GM23338 (cell line): ENCODE results near the gene MRAS. TPM values are rescaled to one million over a fixed set of nuclear protein-coding genes. Genes with fewer than 3 reads are reported as not detected.

Experiments used
- ATAC-seq: fragments of 200-7000 bp; cut with Tn5 transposase; 3 replicates; pipeline ENCODE4 v1.9.1; 2020
- DNase-seq: peaks from one replicate; pipeline ENCODE4 v3.0.0-alpha.2; 2015; ENCODE audit warnings: low spot score
- H2AFZ ChIP-seq: fragments of 200-600 bp; sonication (generic); 2 replicates; pipeline ENCODE4 v1.8.0; 2016; ENCODE audit warnings: antibody characterized with exemption, mild to moderate bottlenecking, moderate library complexity
- H3F3A ChIP-seq: fragments of 200-600 bp; sonication (generic); replicated peaks from 2 replicates; pipeline ENCODE4 v1.8.0; 2017; ENCODE audit warnings: antibody characterized with exemption, mixed run types, low read depth
- H3K27ac ChIP-seq: fragments of 200-600 bp; sonication (generic); 2 replicates; pipeline ENCODE4 v1.6.1; 2016; ENCODE audit warnings: low read depth
- H3K27me3 ChIP-seq: fragments of 200-600 bp; sonication (generic); 2 replicates; pipeline ENCODE4 v1.8.0; 2016; ENCODE audit warnings: mild to moderate bottlenecking, mixed run types, moderate library complexity; ENCODE audit not compliant: insufficient read depth
- H3K36me3 ChIP-seq: fragments of 200-600 bp; sonication (generic); 2 replicates; pipeline ENCODE4 v1.8.0; 2016; ENCODE audit warnings: mild to moderate bottlenecking; ENCODE audit not compliant: insufficient read depth
- H3K4me1 ChIP-seq: fragments of 200-600 bp; sonication (generic); 2 replicates; pipeline ENCODE4 v1.8.0; 2016; ENCODE audit warnings: mild to moderate bottlenecking, moderate library complexity; ENCODE audit not compliant: insufficient read depth
- H3K4me2 ChIP-seq: fragments of 200-600 bp; sonication (generic); 2 replicates; pipeline ENCODE4 v1.7.1; 2017; ENCODE audit warnings: mixed run types
- H3K4me3 ChIP-seq: fragments of 200-600 bp; sonication (generic); 2 replicates; pipeline ENCODE4 v1.6.1; 2016; ENCODE audit warnings: mixed run types
- H3K79me2 ChIP-seq: fragments of 200-600 bp; sonication (generic); replicated peaks from 2 replicates; pipeline ENCODE4 v1.8.0; 2017; ENCODE audit warnings: mild to moderate bottlenecking; ENCODE audit not compliant: insufficient read depth
- H3K9me2 ChIP-seq: fragments of 200-600 bp; sonication (generic); 2 replicates; pipeline ENCODE4 v1.8.0; 2017; ENCODE audit not compliant: insufficient read depth
- H4K20me1 ChIP-seq: fragments of 200-600 bp; sonication (generic); replicated peaks from 2 replicates; pipeline ENCODE4 v1.8.0; 2017; ENCODE audit warnings: mild to moderate bottlenecking; ENCODE audit not compliant: insufficient read depth
- H3K27ac Mint-ChIP-seq: 2 replicates; pipeline ENCODE4 v1.8.0; 2020; ENCODE audit warnings: inconsistent platforms, mild to moderate bottlenecking, moderate library complexity, mixed read lengths
- H3K27me3 Mint-ChIP-seq: 3 replicates; pipeline ENCODE4 v1.8.0; 2022; ENCODE audit warnings: low read depth, mild to moderate bottlenecking, moderate library complexity, mixed read lengths, inconsistent platforms; ENCODE audit not compliant: insufficient read depth, poor library complexity
- H3K36me3 Mint-ChIP-seq: 3 replicates; pipeline ENCODE4 v1.8.0; 2021; ENCODE audit warnings: low read depth, mild to moderate bottlenecking, inconsistent platforms, moderate library complexity, mixed read lengths
- H3K4me1 Mint-ChIP-seq: 3 replicates; pipeline ENCODE4 v1.8.0; 2020; ENCODE audit warnings: mild to moderate bottlenecking, inconsistent platforms, mixed read lengths
- H3K4me3 Mint-ChIP-seq: 3 replicates; pipeline ENCODE4 v1.8.0; 2021; ENCODE audit warnings: moderate library complexity, mild to moderate bottlenecking, inconsistent platforms, mixed read lengths
- H3K9me3 Mint-ChIP-seq: 3 replicates; pipeline ENCODE4 v1.8.0; 2020; ENCODE audit warnings: moderate library complexity, mild to moderate bottlenecking, inconsistent platforms, mixed read lengths
- CREB1 ChIP-seq: fragments of 250-450 bp; sonication (Bioruptor Pico); IDR thresholded peaks from 2 replicates; pipeline ENCODE4 v1.5.0; 2020; ENCODE audit warnings: low read depth, mild to moderate bottlenecking, moderate library complexity
- ETS1 ChIP-seq: IDR thresholded peaks from 2 replicates; pipeline ENCODE4 v1.6.1; 2016; ENCODE audit warnings: antibody characterized with exemption
- EZH2 ChIP-seq: fragments of 200-600 bp; sonication (generic); IDR thresholded peaks from one replicate; pipeline ENCODE4 v1.8.0; 2017; ENCODE audit warnings: antibody characterized with exemption, mild to moderate bottlenecking, low read depth; ENCODE audit not compliant: unreplicated experiment
- EZH2phosphoT487 ChIP-seq: fragments of 200-600 bp; sonication (generic); IDR thresholded peaks from one replicate; pipeline ENCODE4 v1.8.1; 2018; ENCODE audit warnings: antibody characterized with exemption; ENCODE audit not compliant: unreplicated experiment
- JUNB ChIP-seq: IDR thresholded peaks from one replicate; pipeline ENCODE4 v1.6.1; 2016; ENCODE audit warnings: antibody characterized with exemption; ENCODE audit not compliant: unreplicated experiment
- NANOG ChIP-seq: IDR thresholded peaks from 2 replicates; pipeline ENCODE4 v1.6.1; 2016; ENCODE audit warnings: antibody characterized with exemption, borderline replicate concordance
- POLR2AphosphoS5 ChIP-seq: IDR thresholded peaks from 2 replicates; pipeline ENCODE4 v1.6.1; 2016; ENCODE audit warnings: antibody characterized with exemption, low read depth
- REST ChIP-seq: IDR thresholded peaks from one replicate; pipeline ENCODE4 v1.6.1; 2018; ENCODE audit warnings: antibody characterized with exemption; ENCODE audit not compliant: unreplicated experiment
- STAT1 ChIP-seq: IDR thresholded peaks from one replicate; pipeline ENCODE4 v1.6.1; 2016; ENCODE audit warnings: antibody characterized with exemption; ENCODE audit not compliant: unreplicated experiment
- ZNF114 ChIP-seq: fragments of 250-450 bp; sonication (Bioruptor Pico); IDR thresholded peaks from 2 replicates; pipeline ENCODE4 v1.5.0; 2020; ENCODE audit warnings: mild to moderate bottlenecking, moderate library complexity
- ZNF331 ChIP-seq: fragments of 250-450 bp; sonication (Bioruptor Pico); IDR thresholded peaks from 2 replicates; pipeline ENCODE4 v1.5.0; 2020; ENCODE audit warnings: low read depth, mild to moderate bottlenecking, moderate library complexity
- polyA plus RNA-seq: library from polyadenylated mRNA; unstranded; fragments of >200 nt; fragmentation: Nextera tagmentation; extraction: Ambion mirVana; gene quantifications from 2 replicates; pipeline ENCODE4 v1.2.1, GENCODE V29; 2016
- total RNA-seq: library from RNA; depleted of rRNA; stranded (reverse); fragments of >200 nt; shearing (Covaris generic); gene quantifications from 2 replicates; pipeline ENCODE4 v1.2.3, GENCODE V29; 2014
- TF ChIP-seq, protein P1 (sequence below), 2 experiments: fragments of 200-600 bp in 1 of 2; sonication (generic) in 1 of 2; conservative IDR thresholded peaks; 2 replicates each; pipeline versions ENCODE4 v1.5.1 to v1.6.1; 2016 to 2017; ENCODE audit warnings: antibody characterized with exemption in 2 of 2, low read depth in 2 of 2, mild to moderate bottlenecking in 2 of 2, moderate library complexity in 1 of 2
- TF ChIP-seq, protein P2 (sequence below): fragments of 250-450 bp; sonication (Bioruptor Pico); IDR thresholded peaks from 2 replicates; pipeline ENCODE4 v1.5.0; 2020; ENCODE audit warnings: mild to moderate bottlenecking, moderate library complexity

Gene MRAS
- total and polyA plus RNA-seq, 2 experiments from 2014 or later, result 9.1 to 10.2 TPM

GRCh38 chr3:138383715-138384465, 35.5 kb downstream of the MRAS start:
- Histone ChIP-seq H3K4me3 (no peak overlapping the region), H2AFZ (no peak overlapping the region), H3K4me1 (no peaks in the 10 kb centered on the region), H3K27me3 (no peaks in the 10 kb centered on the region), H3K36me3 (no peaks in the 10 kb centered on the region), H3K27ac (no peak overlapping the region), H3F3A (no peaks in the 10 kb centered on the region), H3K4me2 (no peak overlapping the region), H4K20me1 (no peaks in the 10 kb centered on the region), H3K79me2 (no peaks in the 10 kb centered on the region), H3K9me2 (no peaks in the 10 kb centered on the region)
- Mint-ChIP-seq H3K4me1 (peaks cover 6% of the 10 kb centered on the region; the same call in 2 of the 3 replicates), H3K27ac (peak overlapping the region; percentile 64; the same call in 1 of the 2 replicates), H3K9me3 (peaks cover 3% of the 10 kb centered on the region; the same call in 2 of the 3 replicates), H3K4me3 (no peak overlapping the region), H3K27me3 (no peaks in the 10 kb centered on the region), H3K36me3 (peaks cover 8% of the 10 kb centered on the region; the same call in 2 of the 3 replicates)
- no peak for TF ChIP-seq EZH2phosphoT487
- no peak for TF ChIP-seq EZH2
- TF ChIP-seq NANOG, result no peak
- no peak for TF ChIP-seq ETS1
- TF ChIP-seq ZNF114 (CRISPR knock-in tag), result no peak
- TF ChIP-seq, protein P1, sequence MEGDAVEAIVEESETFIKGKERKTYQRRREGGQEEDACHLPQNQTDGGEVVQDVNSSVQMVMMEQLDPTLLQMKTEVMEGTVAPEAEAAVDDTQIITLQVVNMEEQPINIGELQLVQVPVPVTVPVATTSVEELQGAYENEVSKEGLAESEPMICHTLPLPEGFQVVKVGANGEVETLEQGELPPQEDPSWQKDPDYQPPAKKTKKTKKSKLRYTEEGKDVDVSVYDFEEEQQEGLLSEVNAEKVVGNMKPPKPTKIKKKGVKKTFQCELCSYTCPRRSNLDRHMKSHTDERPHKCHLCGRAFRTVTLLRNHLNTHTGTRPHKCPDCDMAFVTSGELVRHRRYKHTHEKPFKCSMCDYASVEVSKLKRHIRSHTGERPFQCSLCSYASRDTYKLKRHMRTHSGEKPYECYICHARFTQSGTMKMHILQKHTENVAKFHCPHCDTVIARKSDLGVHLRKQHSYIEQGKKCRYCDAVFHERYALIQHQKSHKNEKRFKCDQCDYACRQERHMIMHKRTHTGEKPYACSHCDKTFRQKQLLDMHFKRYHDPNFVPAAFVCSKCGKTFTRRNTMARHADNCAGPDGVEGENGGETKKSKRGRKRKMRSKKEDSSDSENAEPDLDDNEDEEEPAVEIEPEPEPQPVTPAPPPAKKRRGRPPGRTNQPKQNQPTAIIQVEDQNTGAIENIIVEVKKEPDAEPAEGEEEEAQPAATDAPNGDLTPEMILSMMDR (conservative IDR thresholded peaks at IDR 0.05; ENCODE audit: low read depth in 2 of 2), result no peak
- no peak for TF ChIP-seq JUNB
- TF ChIP-seq, protein P2, sequence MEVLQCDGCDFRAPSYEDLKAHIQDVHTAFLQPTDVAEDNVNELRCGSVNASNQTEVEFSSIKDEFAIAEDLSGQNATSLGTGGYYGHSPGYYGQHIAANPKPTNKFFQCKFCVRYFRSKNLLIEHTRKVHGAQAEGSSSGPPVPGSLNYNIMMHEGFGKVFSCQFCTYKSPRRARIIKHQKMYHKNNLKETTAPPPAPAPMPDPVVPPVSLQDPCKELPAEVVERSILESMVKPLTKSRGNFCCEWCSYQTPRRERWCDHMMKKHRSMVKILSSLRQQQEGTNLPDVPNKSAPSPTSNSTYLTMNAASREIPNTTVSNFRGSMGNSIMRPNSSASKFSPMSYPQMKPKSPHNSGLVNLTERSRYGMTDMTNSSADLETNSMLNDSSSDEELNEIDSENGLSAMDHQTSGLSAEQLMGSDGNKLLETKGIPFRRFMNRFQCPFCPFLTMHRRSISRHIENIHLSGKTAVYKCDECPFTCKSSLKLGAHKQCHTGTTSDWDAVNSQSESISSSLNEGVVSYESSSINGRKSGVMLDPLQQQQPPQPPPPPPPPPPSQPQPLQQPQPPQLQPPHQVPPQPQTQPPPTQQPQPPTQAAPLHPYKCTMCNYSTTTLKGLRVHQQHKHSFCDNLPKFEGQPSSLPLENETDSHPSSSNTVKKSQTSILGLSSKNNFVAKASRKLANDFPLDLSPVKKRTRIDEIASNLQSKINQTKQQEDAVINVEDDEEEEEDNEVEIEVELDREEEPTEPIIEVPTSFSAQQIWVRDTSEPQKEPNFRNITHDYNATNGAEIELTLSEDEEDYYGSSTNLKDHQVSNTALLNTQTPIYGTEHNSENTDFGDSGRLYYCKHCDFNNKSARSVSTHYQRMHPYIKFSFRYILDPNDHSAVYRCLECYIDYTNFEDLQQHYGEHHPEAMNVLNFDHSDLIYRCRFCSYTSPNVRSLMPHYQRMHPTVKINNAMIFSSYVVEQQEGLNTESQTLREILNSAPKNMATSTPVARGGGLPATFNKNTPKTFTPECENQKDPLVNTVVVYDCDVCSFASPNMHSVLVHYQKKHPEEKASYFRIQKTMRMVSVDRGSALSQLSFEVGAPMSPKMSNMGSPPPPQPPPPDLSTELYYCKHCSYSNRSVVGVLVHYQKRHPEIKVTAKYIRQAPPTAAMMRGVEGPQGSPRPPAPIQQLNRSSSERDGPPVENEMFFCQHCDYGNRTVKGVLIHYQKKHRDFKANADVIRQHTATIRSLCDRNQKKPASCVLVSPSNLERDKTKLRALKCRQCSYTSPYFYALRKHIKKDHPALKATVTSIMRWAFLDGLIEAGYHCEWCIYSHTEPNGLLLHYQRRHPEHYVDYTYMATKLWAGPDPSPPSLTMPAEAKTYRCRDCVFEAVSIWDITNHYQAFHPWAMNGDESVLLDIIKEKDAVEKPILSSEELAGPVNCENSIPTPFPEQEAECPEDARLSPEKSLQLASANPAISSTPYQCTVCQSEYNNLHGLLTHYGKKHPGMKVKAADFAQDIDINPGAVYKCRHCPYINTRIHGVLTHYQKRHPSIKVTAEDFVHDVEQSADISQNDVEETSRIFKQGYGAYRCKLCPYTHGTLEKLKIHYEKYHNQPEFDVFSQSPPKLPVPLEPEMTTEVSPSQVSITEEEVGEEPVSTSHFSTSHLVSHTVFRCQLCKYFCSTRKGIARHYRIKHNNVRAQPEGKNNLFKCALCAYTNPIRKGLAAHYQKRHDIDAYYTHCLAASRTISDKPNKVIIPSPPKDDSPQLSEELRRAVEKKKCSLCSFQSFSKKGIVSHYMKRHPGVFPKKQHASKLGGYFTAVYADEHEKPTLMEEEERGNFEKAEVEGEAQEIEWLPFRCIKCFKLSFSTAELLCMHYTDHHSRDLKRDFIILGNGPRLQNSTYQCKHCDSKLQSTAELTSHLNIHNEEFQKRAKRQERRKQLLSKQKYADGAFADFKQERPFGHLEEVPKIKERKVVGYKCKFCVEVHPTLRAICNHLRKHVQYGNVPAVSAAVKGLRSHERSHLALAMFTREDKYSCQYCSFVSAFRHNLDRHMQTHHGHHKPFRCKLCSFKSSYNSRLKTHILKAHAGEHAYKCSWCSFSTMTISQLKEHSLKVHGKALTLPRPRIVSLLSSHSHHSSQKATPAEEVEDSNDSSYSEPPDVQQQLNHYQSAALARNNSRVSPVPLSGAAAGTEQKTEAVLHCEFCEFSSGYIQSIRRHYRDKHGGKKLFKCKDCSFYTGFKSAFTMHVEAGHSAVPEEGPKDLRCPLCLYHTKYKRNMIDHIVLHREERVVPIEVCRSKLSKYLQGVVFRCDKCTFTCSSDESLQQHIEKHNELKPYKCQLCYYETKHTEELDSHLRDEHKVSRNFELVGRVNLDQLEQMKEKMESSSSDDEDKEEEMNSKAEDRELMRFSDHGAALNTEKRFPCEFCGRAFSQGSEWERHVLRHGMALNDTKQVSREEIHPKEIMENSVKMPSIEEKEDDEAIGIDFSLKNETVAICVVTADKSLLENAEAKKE (CRISPR knock-in tag), result no peak
- no peak for TF ChIP-seq STAT1
- TF ChIP-seq ZNF331 (CRISPR knock-in tag), result no peak
- TF ChIP-seq POLR2AphosphoS5, result no peak
- no peak for TF ChIP-seq REST
- TF ChIP-seq CREB1, result no peak
- ATAC-seq, result no peak
- no peak for DNase-seq
